WI38 (cell line): ENCODE data around the gene ZDHHC13.

Experiments used
- H3K4me3 ChIP-seq: 2 replicates; pipeline ENCODE4 v1.5.1; 2011; ENCODE audit warnings: low read depth, mild to moderate bottlenecking, control low read depth, low read length
- TF ChIP-seq, protein P1 (sequence below): IDR thresholded peaks from 2 replicates; pipeline ENCODE4 v1.5.1; 2012; ENCODE audit warnings: low read depth, mild to moderate bottlenecking, control low read depth, low read length

Gene ZDHHC13

DNA sequence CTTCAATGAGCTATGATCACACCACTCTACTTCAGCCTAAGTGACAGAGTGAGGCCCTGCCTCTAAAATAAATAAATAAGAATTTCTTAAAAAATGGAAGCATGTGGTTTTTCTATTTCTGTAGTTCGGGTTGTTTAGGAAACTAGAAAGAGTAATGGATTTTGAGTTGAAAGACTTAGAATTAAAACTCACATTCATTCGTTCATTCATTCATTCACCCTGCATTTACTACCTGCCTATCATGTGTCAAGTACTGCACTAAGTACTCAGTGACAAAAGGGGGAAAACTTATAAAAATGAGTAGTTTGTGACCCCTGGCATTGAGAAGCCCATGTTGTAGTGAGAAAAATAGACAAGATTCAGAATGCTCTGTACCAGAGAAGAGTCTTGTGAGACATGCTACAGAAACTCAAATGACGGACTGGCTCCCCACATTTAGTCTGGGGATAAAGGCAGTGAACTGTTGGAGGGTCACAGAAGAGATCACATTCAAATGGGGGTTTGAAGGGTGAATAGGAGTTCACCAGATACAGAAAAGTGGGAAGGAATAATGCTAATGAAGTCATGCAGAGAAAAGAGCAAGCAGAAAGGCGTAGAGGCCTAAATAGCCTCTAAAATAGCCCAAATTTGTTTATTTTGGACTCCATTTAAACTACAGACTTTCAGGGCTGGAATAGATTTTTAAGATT, 77.8 kb downstream of the ZDHHC13 start:
- TF ChIP-seq, protein P1, sequence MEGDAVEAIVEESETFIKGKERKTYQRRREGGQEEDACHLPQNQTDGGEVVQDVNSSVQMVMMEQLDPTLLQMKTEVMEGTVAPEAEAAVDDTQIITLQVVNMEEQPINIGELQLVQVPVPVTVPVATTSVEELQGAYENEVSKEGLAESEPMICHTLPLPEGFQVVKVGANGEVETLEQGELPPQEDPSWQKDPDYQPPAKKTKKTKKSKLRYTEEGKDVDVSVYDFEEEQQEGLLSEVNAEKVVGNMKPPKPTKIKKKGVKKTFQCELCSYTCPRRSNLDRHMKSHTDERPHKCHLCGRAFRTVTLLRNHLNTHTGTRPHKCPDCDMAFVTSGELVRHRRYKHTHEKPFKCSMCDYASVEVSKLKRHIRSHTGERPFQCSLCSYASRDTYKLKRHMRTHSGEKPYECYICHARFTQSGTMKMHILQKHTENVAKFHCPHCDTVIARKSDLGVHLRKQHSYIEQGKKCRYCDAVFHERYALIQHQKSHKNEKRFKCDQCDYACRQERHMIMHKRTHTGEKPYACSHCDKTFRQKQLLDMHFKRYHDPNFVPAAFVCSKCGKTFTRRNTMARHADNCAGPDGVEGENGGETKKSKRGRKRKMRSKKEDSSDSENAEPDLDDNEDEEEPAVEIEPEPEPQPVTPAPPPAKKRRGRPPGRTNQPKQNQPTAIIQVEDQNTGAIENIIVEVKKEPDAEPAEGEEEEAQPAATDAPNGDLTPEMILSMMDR: no peak
- no peak overlapping the region for H3K4me3 ChIP-seq

DNA sequence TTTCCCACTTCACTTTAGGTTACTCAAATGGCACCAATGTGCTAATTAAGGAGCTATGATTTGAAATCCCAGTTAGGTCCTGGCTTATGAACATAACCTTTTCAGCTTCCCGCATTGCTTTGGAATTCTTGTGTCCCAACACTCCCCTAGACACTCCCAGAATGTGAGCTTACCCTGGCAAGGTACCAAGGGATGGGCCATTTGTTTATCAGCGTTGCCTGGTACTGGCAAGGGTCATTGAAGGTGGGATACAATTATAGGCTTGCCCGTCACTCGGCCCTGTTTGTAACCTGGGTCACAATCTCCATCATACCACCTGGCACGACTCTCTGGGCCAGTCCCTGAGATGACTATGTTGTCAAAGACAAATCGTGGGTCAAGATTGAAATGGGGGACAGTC, 79.5 kb downstream of the ZDHHC13 start:
- TF ChIP-seq, protein P1: no peak
- no peak overlapping the region for H3K4me3 ChIP-seq

DNA sequence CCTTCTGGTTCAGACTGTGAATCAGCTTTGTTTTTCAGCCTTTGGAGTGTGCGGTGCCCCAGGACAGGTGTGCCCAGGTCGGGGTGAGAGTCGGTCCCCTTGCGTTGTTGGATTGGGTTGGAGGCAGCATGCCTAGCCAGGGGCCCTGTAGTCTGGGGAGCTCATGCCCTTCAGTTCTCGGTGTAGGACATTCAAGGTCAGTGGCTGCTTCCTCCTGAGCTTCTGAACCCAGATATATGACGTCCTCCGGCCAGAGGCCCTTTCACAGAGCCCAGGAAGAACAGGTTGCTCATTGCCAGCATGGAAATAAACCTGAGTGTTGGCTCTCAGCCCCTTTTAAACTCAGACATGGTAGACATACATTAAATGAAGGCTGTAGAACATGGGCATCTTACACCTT, 82.1 kb downstream of the ZDHHC13 start:
- no peak overlapping the region for H3K4me3 ChIP-seq
- TF ChIP-seq, protein P1: no peak

DNA sequence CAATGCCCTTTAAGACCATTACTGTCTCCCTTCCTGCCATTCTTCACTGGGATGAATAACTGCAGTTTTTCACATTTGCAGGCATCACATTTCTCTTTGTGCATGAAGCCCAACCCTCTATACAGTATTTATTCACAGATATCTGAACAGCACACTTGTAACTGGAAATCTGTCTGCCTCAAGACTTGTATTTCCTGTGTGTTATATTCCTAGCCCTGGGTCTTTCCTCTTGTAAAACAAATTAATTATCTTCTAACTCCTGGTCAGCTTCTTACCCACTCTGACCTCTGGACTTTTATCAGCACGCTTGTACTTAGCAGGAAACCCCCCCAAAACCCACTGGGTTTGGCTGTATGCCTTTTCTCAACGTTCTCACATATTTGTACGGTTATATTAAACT, 82.8 kb downstream of the ZDHHC13 start:
- TF ChIP-seq, protein P1: no peak

DNA sequence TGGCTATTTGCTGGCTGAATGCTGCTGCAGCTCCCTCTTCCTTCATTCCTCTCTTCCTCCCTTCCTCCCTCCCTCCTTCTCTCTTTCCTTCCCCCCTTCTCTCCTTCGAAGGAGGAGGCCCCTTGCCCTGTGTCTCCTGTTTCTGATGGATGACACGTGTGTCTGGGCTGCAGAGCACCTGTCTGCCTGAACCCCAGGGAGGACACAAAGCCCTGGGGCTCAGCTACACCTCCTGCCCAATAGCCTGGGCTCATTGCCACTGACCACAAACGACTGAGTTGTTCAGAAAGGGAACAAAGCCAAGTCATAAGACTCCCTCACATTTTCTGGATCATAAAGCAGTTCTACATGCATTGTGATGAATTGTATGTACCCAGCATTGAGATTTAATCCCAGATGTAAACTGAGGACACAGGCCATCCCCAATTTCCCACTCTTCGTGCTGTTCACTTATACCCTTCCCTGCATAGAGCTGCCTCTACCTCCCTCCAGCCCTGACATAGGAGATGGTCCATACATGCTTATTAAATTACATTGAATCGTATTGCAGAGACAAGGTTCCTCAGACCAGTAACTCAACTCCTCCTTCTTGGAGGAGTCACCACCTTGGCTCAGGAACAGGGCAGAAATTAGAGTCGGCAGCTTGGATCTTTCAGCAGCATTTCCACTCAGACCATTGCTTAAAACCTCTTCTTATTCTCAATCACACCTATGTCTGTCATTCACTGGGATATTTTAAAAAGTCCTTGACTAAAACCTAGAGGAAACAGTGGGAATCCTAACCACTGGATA, 83.6 kb downstream of the ZDHHC13 start:
- TF ChIP-seq, protein P1: no peak
- no peak overlapping the region for H3K4me3 ChIP-seq

More for the DNA sequence above, 82.8 kb downstream of the ZDHHC13 start:
- no peak overlapping the region for H3K4me3 ChIP-seq

DNA sequence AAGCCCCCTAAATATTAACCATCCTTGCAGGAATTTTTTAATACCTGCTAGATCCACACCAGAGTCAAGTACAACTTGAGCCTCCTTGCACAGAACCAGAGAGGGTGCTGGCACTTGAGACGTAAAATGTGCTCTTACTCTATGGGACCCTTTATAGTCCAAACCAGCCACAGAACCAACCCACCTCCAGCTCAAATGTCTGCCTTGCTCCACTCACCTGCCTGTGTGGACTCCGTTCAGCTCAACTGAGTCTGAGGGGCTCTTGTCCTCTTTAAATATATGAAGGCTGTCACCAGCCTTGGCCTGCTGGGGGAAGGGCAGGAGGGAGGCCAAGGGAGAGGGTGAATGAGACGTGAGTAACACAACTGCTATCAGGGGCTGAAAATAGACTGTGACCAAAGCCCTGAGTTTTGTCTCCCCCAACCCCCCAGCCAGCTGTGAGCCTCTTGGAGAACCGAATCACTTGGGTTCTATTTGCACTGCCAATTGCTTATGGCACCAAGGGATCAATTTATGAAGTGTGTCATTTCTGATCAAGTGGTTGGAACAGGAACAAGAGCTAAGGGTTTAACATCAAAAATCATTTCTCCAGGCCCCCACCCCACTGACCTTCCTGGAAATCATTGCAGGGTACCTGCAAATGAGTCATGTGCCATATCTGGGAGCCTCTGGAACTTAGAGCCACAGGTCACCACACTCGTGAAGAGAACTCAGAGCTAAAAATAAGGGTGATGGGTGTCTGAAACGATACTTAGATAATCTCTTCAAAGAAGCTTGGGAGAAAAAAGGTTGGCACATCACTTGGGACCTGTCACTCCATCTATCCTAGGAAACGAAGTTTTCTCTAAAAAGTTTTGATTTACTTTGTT, 85.0 kb downstream of the ZDHHC13 start, which contains the start of gene CSRP3:
TSS of gene CSRP3 (minus strand) at position 247 of the 869 bp plus-strand sequence. CDS start 9,535 bp downstream, outside the sequence.
- TF ChIP-seq, protein P1: no peak
- no peak within 1 kb of the TSS for H3K4me3 ChIP-seq
